Omental fat pad (tissue), 4 donors: Measurements from ENCODE around the gene SNX4. TPM values are rescaled to one million over a fixed set of nuclear protein-coding genes. Genes with fewer than 3 reads are reported as not detected.

ENCODE experiments used
- ATAC-seq: fragments of 150-250 bp; one replicate; pipeline ENCODE4 v1.9.1; 2016; ENCODE audit warnings: mild to moderate bottlenecking, moderate library complexity; ENCODE audit not compliant: low FRiP score
- DNase-seq: peaks from one replicate; pipeline ENCODE4 v3.0.0-alpha.2; 2019; ENCODE audit warnings: low spot score
- total RNA-seq, 4 donors: library from RNA; depleted of rRNA; stranded (reverse); fragments of >200 nt; gene quantifications; one replicate each; pipeline ENCODE4 v1.1.0, GENCODE V29; 2016
- TF ChIP-seq, protein P1 (sequence below), 3 donors: fragments of 450-650 bp; IDR thresholded peaks; one replicate each; pipeline ENCODE4 v1.5.1; 2016 to 2017; ENCODE audit warnings: antibody characterized with exemption in 3 of 3, mild to moderate bottlenecking in 3 of 3, moderate library complexity in 2 of 3

Gene SNX4
- total RNA-seq, 4 donors from 2014 or later, result 35.0 to 49.0 (median 39.6) TPM

DNA sequence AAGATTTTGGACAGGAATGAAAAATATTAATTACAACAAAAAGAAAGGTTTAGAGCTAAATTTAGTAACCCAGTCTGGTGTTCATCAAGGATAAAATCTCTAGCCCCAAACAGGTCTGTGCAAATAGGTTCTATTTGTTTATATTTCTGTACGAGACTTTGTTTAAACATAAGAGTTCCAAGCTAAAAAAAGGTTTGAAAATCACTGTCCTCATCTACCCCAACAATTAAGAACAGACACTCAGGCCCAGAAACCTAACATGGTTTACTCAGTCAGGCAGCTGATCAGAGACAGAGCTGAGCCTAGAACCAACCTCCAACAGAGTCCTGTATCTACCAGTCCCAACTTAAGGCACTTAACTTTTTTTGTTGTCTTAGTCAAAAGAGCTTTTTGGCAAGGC is 49.3 kb downstream of the SNX4 start:
- ATAC-seq (no peak), DNase-seq (no peak)
- TF ChIP-seq, protein P1, sequence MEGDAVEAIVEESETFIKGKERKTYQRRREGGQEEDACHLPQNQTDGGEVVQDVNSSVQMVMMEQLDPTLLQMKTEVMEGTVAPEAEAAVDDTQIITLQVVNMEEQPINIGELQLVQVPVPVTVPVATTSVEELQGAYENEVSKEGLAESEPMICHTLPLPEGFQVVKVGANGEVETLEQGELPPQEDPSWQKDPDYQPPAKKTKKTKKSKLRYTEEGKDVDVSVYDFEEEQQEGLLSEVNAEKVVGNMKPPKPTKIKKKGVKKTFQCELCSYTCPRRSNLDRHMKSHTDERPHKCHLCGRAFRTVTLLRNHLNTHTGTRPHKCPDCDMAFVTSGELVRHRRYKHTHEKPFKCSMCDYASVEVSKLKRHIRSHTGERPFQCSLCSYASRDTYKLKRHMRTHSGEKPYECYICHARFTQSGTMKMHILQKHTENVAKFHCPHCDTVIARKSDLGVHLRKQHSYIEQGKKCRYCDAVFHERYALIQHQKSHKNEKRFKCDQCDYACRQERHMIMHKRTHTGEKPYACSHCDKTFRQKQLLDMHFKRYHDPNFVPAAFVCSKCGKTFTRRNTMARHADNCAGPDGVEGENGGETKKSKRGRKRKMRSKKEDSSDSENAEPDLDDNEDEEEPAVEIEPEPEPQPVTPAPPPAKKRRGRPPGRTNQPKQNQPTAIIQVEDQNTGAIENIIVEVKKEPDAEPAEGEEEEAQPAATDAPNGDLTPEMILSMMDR (IDR thresholded peaks at IDR 0.05), result no peak

DNA sequence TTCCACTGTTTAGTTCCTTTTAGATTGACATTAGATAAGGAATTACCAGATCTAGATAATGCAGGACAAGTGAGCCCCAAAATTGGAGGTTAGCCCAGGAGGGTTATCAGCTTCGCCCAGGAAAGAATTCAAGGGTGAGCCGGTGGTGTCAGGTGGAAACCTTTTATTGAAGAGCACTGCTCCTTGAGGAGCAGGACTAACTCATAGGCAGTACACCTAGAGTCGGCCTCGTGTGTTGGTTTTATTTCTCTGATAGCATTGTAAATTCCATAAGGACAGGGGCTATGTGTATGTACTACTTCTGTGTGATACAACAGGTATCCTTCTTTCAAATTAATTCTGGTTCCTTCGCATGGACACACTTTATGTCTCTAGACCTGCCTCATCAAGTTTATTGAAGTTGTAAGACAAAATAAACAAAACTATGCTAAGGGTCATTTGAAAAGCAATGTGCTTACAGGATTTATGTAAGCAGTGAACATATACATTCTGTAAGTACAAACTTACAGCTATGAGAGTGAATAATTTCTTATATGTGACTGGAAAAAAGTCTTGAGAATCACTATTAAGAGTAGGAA is 57.2 kb downstream of the SNX4 start:
- DNase-seq (no peak), ATAC-seq (no peak)
- TF ChIP-seq, protein P1 (IDR thresholded peaks at IDR 0.05), result no peak

DNA sequence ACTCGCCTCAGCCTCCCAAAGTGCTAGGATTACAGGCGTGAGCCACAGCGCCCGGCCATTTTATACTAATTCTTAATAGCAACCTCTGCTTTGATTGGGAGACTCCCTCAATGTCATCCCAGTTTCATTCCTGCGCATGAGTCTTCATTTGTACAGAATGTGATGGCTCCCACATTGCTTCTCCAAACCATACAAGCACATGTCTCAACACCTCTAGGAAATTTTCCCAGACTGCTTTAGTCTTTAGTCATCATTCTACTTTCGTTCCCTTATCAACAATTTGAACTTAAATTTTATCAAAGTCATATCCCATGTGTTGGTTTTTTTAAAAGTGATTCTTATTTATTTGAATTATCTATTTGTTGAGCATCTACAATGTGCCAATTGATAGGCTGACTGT is 58.1 kb downstream of the SNX4 start:
- no peak for ATAC-seq
- TF ChIP-seq, protein P1 (IDR thresholded peaks at IDR 0.05), result no peak
- DNase-seq, result no peak

DNA sequence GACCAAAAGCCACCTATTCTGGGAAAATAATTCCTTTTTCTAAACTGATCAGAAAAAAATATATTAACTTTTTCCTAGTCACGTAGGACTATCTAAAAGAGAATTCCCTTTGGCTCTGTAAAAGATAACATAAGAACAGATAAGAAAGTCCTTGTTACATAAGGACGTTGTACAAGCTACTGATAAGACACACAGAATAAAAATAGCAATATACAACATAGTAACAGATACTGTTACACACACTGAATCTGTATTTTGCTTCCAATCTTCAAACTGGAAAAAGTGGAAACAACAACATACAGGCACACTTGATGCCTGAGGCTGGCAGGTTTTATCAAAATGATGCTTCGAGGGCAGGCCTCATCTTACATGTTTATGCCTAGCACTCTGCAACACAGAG is 59.8 kb downstream of the SNX4 start:
- no peak for ATAC-seq
- TF ChIP-seq, protein P1 (IDR thresholded peaks at IDR 0.05), result no peak

DNA sequence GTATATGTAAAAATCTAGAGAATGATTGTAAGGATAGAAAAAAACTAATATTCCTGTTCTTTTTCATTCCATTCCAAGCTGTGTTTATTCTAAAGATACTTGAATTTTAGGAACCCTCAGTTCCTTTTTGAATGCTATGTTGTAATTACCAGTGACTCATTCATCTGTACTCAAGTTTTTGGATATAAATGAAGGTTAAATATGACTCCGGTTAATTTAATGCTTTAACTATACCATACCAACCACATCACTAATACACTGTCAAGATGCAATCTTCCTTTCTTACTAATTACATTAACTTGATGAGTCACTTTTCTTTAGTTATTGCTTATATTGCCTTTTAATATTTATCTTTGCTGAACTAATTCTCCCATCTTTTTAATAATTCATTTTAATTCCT is 76.1 kb downstream of the SNX4 start:
- ATAC-seq, result peak; percentile 86
- TF ChIP-seq, protein P1 (IDR thresholded peaks at IDR 0.05), result no peak
- DNase-seq, result no peak

More for the DNA sequence above, 59.8 kb downstream of the SNX4 start:
- no peak for DNase-seq

DNA sequence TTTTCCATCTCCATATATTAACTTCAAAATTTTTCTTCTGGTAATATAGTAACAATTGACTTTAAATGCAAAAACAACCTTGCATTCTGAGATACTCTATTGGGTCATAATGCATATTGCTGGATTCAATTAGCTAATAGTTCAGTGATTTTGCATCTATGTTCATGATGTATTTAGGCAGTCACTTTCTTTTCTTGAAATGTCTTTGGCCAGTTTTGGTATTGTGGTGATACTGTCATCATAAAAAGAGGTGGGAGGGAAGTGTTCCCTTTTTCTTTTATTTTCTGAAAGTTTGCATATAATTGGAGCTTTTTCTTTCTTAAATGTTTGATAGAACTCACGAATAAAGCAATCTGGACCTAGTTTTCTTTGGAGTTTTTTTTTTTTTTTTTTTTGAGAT is 77.5 kb downstream of the SNX4 start:
- DNase-seq (no peak), ATAC-seq (no peak)
- TF ChIP-seq, protein P1 (IDR thresholded peaks at IDR 0.05), result no peak

DNA sequence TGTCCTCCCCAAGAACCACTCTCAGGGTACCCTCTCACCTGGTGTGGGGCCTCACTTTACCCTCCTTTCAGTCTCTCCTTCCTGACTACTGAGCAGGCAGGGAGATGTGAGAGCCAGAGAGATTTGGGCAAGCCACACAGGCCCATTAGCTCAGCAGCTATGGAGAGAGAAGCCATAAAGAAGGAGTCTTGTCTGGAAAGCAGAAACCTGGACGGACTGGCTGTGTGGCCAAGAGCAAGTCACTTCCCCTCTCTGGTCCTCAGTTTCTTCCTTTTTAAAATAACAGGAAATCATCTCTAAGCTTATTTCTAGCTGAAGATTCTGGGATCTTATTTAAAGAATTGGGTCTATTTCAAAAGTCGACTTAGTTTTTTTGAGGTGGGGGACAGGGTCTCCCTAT is 79.0 kb downstream of the SNX4 start:
- TF ChIP-seq, protein P1 (IDR thresholded peaks at IDR 0.05), result no peak
- no peak for ATAC-seq

More for the DNA sequence above, 79.0 kb downstream of the SNX4 start:
- DNase-seq, result no peak
